ENCODE measurements around the gene PLIN4.

PLIN4 gene

GRCh38 chr19:4504891-4505569 lies 13.3 kb downstream of the PLIN4 start:
- DNase-seq, result no peak

- DNase-seq, result no peak
Measured at GRCh38 chr19:4504297-4504701, 14.0 kb downstream of the PLIN4 start.

DNA sequence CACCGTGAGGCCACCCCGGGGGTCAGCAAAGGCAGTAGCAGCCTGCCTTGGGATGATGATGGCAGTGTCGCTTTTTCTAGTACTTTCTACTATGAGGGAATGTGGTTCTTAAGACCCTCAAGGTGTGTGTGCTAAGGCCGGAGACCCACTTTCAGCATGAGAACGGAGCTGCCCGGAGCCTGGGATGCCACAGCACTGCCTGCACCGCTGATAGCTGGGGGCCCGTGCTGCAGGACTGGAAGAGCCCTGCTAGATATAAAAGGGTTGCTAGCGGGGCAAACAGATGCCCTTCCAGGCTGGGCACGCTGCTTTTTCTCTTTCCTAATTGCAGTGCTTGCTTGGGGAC lies 14.5 kb downstream of the PLIN4 start:
- no peak for DNase-seq

- DNase-seq, result no peak
Measured at GRCh38 chr19:4503132-4503824, 15.0 kb downstream of the PLIN4 start.

GRCh38 chr19:4502282-4503131 lies 15.8 kb downstream of the PLIN4 start:
- no peak for DNase-seq

DNA sequence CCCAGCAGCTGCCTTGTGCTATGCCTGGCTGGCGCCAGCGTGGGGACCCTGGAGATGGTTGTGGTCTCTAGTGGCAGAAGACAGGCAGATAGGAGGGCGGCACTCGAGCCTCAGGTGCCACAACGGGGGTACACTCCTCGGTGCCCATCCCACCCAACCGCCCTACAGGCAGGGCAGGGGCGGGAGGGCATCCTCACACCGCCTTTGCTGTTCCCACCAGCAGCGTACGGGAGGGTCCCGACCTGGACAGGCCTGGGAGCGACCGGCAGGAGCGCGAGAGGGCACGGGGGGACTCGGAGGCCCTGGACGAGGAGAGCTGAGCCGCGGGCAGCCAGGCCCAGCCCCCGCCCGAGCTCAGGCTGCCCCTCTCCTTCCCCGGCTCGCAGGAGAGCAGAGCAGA lies 16.6 kb downstream of the PLIN4 start:
- no peak for DNase-seq

- DNase-seq, result no peak
Measured at GRCh38 chr19:4500841-4501591, 17.3 kb downstream of the PLIN4 start.

GRCh38 chr19:4499855-4500254 lies 18.4 kb downstream of the PLIN4 start:
- no peak for DNase-seq

DNA sequence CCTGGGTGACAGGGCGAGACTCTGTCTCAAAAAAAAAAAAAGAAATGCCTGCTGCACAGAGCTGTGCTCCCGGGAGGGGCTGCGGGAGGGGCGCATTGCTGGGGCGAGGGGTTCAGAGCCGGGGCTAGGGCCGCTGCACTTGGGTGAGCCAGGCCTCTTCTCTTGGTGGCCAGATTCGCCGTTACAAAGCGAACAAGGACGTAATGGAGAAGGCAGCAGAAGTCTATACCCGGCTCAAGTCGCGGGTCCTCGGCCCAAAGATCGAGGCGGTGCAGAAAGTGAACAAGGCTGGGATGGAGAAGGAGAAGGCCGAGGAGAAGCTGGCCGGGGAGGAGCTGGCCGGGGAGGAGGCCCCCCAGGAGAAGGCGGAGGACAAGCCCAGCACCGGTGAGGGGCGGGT lies 19.0 kb downstream of the PLIN4 start:
- DNase-seq, result no peak

DNA sequence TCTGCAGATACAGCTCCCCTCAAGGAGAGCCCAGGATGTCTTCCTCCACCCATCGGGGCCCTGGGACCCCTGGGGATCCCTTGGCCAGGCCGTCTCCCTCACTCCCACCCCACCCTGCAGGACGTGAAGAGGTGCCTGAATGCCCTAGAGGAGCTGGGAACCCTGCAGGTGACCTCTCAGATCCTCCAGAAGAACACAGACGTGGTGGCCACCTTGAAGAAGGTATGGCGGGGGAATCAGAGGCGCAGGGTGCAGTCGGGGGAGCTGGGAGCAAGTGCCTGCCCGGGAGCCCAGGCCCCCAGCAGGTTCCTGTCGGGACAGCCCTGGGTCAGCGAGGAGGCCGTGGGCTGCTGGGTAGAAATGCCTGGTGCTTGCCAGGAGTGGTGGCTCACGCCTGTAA lies 19.6 kb downstream of the PLIN4 start:
- DNase-seq, result no peak

DNA sequence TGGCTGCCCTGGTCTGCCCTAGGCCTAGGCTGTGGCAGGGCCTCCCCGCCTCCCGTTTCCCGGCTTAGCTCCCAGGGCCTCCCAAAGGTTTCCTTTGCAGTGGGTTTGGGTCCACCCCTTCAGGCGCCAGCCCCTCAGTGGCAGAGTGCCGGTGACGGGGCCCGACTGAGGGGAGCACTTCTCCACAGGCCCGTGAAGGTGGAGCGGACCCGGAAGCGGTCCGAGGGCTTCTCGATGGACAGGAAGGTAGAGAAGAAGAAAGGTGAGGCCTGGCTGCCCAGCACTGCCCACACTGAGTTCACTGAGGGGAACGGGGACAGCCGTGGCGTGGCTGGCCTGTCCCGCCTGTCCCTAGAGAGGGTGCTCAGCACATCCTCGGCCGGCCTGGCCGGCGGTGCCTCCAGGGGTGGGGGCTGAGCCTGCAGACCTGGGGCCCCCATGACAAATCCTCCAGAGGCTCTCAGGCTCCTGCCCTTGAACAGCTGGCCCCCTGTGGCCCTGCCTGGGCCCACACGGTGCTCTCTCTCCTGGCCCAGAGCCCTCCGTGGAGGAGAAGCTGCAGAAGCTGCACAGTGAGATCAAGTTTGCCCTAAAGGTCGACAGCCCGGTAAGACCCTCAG lies 20.4 kb downstream of the PLIN4 start:
- no peak for DNase-seq

- no peak for DNase-seq
Measured at GRCh38 chr19:4496304-4496703, 22.0 kb downstream of the PLIN4 start.

- DNase-seq, result no peak
Measured at GRCh38 chr19:4495471-4495870, 22.8 kb downstream of the PLIN4 start.

- no peak for DNase-seq
Measured at GRCh38 chr19:4494691-4495064, 23.6 kb downstream of the PLIN4 start.

DNA sequence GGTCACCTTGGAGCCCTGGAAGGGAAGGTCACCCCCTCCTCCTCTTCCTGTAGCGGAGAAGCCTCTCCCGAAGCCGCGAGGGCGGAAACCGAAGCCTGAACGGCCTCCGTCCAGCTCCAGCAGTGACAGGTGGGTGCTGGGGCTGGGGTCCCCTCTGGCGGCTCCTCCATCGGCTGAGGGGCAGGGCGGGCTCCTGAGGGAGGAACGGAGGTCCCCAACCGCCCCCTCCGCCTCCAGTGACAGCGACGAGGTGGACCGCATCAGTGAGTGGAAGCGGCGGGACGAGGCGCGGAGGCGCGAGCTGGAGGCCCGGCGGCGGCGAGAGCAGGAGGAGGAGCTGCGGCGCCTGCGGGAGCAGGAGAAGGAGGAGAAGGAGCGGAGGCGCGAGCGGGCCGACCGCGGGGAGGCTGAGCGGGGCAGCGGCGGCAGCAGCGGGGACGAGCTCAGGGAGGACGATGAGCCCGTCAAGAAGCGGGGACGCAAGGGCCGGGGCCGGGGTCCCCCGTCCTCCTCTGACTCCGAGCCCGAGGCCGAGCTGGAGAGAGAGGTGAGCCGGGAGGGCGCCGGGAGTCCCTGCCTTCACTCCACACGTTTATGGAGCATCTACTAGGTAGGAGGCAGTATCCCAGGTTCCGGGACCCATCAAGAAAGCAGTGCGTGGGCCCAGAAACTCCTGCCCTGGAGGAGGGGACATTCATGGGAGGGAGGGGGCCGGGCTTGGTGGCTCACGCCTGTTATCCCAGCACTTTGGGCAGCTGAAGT lies 24.2 kb downstream of the PLIN4 start:
- DNase-seq, result no peak

DNA sequence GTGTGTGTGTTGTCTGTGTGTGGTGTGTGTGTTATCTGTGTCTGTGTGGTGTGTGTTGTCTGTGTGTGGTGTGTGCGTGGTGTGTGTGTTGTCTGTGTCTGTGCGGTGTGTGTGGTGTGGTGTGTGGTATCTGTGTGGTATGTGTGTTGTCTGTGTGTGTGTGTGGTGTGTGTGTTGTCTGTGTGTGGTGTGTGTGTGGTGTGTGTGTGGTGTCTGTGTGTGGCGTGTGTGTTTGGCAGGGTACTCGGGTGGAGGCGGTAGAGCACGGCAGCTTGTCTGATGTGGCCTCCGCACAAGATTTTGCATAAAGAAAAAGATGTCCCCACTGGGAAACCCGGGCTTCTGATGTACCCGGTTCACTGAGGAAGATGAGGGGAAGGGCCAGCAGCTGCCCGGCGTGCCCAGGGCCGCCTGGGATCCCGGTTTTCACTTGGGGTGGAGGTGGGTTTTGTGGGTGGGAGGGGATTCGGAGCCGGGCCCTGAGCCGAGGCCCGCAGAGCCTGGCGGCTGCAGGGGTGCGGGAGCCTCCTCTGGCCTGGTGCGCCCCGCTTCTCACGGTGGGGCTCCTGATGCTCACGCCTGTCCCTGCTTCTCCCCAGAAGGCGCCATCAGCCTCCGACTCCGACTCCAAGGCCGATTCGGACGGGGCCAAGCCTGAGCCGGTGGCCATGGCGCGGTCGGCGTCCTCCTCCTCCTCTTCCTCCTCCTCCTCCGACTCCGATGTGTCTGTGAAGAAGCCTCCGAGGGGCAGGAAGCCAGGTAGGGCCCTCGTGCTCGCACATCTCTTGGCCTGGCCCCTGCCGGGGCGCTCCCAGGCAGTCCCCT lies 25.0 kb downstream of the PLIN4 start:
- DNase-seq, result no peak

DNA sequence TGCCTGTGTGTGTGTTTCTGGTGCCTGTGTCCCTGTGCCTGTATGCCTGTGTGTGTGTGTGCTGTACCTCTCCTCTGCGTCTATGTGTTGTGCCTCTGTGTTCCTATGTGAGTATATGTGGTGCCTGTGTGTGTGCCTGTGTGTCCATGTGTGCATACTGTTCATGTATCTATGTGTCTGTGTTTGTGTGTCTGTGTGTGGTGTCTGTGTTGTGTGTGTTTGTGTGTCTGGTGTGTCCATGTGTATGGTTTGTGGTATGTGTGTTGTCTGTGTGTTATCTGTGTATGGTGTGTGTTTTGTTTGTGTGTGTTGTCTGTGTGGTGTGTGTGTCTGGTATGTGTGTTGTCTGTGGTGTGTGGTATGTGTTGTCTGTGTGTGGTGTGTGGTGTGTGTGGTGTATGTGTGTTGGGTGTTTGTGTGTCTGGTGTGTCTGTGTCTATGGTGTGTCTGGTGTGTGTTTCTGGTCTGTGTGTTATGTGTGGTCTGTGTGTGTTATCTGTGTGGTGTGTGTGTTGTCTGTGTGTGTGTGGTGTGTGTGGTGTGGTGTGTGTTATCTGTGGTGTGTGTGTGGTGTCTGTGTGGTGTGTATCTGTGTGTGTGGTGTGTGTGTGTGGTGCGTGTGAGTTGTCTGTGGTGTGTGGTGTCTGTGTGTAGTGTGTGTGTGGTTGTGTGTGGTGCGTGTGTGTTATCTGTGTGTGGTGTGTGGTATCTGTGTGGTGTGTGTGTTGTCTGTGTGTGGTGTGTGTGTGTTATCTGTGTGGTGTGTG lies 25.8 kb downstream of the PLIN4 start:
- DNase-seq, result no peak

- DNase-seq, result no peak
Measured at GRCh38 chr19:4491446-4491845, 26.8 kb downstream of the PLIN4 start.

DNA sequence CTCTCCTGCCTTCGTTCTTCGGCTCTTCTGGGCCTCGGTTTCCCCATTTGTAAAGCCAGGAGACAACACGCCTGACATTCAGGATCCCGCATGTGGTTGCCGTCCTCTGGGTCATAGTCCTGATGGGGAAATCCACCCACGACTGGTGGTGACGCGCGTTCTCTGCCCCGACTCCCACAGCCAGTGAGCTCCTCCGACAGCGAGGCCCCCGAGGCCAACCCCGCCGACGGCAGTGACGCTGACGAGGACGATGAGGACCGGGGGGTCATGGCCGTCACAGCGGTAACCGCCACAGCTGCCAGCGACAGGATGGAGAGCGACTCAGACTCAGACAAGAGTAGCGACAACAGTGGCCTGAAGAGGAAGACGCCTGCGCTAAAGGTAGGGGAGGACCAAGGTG lies 29.8 kb downstream of the PLIN4 start:
- DNase-seq, result no peak

DNA sequence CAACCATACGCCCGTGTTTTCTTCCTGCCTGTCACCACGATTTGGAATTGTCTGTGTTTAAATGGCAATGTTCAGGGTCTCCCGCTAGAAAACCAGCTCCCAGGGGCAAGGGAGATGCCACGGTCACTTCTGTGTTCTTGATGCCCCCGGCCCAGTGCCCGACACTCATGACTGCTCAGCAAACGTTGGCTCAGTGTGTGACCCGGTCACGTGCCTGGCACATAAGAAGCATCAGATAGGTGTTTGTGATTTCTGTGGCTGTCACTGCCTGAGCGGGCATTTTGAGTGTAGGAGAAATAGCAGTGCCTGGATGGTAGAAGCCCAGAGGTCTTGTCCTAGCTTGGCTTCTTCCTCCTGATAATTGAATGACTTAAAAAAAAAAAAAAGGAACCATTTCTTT lies 30.7 kb downstream of the PLIN4 start:
- no peak for DNase-seq
